VCaP (cell line): Measurements from ENCODE around the gene ALG11.

Experiments used
- H3K27ac ChIP-seq: fragments of 450-650 bp; 2 replicates; pipeline ENCODE4 v1.5.1; 2017
- CTCF ChIP-seq: fragments of 450-650 bp; conservative IDR thresholded peaks from 2 replicates; pipeline ENCODE4 v1.5.1; 2017; ENCODE audit warnings: mild to moderate bottlenecking, moderate library complexity

ALG11 gene, protein sequence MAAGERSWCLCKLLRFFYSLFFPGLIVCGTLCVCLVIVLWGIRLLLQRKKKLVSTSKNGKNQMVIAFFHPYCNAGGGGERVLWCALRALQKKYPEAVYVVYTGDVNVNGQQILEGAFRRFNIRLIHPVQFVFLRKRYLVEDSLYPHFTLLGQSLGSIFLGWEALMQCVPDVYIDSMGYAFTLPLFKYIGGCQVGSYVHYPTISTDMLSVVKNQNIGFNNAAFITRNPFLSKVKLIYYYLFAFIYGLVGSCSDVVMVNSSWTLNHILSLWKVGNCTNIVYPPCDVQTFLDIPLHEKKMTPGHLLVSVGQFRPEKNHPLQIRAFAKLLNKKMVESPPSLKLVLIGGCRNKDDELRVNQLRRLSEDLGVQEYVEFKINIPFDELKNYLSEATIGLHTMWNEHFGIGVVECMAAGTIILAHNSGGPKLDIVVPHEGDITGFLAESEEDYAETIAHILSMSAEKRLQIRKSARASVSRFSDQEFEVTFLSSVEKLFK

DNA sequence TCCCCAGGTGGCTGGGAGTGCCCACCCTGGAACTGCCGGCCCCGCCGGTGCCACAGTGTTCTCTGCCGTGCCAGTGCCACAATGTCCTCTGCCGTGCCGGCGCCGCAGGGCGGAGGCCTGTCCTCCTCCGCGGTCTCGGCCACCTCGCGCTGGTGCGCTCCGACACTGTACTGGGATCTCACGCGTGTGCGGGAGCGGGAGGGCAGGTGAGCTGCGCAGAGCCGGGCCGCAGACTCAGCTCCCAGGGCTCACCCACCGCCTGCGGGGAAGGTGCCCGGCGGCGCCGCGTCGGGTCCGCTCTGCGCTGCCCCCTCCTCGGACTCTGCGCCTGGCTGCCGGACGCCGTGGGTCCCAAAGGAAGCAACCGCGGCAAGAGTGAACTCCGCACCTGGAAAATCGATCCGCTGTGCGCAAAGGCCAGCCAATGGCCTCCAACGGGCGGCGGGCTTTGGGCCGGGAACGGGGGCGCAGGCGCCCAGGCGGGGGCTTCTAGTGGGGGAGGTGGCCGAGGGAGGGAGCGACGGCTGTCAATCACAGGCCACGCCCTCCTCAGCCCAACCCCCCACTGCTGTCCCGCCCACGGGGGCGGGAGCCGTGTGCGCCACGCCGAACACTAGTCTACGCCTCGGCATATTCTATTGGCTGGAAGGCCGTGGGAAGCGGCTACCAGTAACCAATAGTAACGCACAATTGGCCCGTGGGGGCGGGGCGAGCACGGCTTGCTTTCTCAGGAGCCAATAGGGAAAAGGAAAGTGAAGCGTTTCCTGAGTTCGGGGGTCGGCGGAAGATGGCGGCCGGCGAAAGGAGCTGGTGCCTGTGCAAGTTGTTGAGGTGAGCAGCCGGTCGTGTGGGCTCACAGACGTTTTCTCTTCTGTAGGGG, at the start of gene ALG11:
ALG11 (plus strand) TSS at position 767 of the 880 bp plus-strand sequence; CDS start at position 788, 21 bp downstream.
- H3K27ac ChIP-seq: peak within 1 kb of the TSS; percentile 85
- no peak for TF ChIP-seq CTCF

DNA sequence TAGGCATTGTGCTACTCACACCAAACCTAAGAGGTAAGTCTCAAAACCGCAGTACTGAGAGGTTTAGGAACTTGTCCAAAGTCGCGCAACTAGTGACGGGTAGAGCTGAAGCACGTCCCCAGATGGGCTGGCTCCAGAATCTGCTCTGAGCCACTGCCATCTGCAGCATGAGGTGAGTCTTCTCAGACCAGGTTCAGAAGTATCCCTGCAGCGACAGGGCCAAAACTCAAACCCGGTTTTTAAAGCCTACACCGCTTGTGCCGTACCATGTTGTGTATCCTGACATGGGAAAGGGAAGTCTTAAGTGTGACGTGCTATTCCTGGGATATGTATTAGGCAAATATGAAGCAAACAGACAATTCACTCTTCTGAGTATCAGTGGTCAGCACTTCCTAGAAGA, 46.0 kb upstream of the ALG11 start:
- no peak overlapping the region for H3K27ac ChIP-seq
- TF ChIP-seq CTCF: no peak

DNA sequence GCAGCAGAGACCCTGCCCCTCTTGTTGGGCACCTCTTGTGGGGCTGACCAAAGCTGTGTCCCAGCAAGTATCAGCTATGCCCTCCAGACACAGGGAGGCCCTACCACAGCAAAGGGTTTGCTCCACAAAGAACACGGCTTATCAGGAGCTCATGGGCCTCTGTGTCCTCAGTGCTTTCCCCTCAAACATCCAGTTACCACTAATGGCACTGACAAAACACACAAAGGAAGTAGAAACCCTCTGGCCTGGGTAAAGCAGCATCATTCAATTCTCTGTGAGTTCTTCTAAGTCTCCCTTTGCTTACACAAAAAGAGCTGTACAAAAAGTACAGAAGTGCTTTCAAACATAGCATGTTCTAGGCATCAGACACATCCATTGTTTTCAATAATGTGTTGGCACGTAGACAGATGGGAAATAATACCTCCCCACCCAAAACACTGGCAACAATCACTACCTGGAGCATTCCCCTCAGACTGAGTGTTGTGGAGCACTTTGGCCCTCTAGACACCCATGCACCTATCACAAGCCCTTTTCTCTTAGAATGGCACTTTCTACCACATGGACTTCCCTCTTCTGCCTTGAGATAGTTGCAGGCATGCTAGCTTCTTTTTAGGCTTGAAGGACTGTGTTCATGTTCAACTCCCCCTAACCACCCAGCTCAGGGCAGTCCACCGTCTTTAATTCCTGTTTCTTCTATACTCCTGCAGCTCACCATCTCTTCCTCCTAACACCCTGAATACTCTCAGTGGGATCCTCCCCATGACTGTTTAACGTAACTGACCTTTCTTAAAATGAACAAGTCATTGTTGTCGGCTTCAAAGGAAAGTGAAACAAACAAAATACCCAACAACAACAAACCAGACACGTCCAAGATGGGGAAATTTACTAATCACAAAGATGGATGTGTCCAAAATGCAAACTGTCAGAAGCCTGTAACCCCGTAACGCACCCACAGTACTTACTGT, 44.4 kb upstream of the ALG11 start:
- TF ChIP-seq CTCF: no peak
- no peak overlapping the region for H3K27ac ChIP-seq

- H3K27ac ChIP-seq: peak overlapping the region; percentile 70; the same call in 1 of the 2 replicates
- no peak for TF ChIP-seq CTCF
These were observed 41.8 kb upstream of the ALG11 start for GRCh38 chr13:51970349-51970748.

DNA sequence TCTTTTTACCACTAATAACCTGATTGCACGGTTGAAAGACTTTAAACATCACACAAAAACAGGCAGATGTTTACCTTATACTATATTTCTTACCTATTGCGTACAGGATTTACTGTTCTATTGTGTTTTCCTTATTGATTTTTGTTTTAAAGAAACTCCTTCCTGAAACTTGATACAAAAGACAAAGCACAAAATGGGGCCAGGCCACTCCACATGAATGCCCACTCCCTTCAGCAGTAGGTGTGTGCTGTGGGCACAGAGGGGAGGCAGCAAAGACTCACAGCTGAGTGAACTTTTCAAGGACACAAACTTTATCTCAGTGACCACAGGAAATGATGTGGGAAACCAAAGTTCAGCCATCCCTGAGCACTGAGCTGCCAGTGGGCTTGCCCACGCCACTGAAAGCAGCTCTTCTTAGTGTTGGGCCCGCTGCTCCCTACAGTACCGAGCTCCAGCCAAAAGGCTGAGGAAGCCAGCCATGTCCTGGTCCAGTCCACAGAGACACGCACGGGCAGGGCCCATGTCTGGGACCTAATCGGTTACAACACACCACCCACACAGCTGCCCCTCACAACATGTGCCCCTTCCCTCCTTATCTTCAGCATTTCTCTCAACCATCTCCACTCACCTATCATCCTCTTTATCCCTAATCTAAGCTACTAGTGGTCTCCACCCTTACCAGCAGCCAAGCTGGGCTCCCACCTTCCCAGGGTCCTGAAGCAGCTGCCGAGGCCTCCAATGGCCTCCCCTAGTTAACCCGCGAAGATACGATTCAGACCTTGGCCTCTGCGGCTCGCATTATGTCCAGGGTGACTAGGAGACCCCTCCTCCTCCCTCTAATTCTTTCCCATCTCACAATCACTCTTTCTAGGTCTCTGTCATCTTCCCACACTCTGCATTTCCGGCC, 40.4 kb upstream of the ALG11 start:
- TF ChIP-seq CTCF: no peak

GRCh38 chr13:51974482-51974881, 37.7 kb upstream of the ALG11 start:
- no peak for TF ChIP-seq CTCF
- H3K27ac ChIP-seq: no peak overlapping the region

More for the DNA sequence above, 40.4 kb upstream of the ALG11 start:
- H3K27ac ChIP-seq: peak overlapping the region; percentile 70
